ELR (cell line): ENCODE data around the gene F12.
"Not testable (repeated sequence)": the region's sequence is repeated elsewhere in the genome, so short reads cannot be mapped to it uniquely, and the experiment has no call there.

Experiments
- DNase-seq: peaks from one replicate; pipeline ENCODE4 v3.0.0-alpha.2; 2015; ENCODE audit warnings: low read depth

Gene F12

GRCh38 chr5:177432143-177432838 lies 22.9 kb upstream of the F12 start:
- DNase-seq = no peak

GRCh38 chr5:177431317-177432142 lies 22.2 kb upstream of the F12 start:
- DNase-seq = no peak

GRCh38 chr5:177430972-177431316 lies 21.6 kb upstream of the F12 start:
- DNase-seq = no peak

- DNase-seq = no peak
Observed at GRCh38 chr5:177430140-177430951, 21.0 kb upstream of the F12 start.

- no peak for DNase-seq
Observed at GRCh38 chr5:177429248-177430040, 20.1 kb upstream of the F12 start.

- no peak for DNase-seq
Observed at GRCh38 chr5:177428574-177429217, 19.3 kb upstream of the F12 start.

- no peak for DNase-seq
Observed at GRCh38 chr5:177427919-177428573, 18.7 kb upstream of the F12 start.

- DNase-seq = peak; percentile 47
Observed at GRCh38 chr5:177427211-177427822, 18.0 kb upstream of the F12 start.

- peak; percentile 60 for DNase-seq
Observed at GRCh38 chr5:177426566-177427210, 17.3 kb upstream of the F12 start, which contains the start of gene GRK6. Gene GRK6 (plus strand): TSS chr5:177426676. CDS start chr5:177426846, 170 bp downstream.

GRCh38 chr5:177425801-177426565 lies 16.6 kb upstream of the F12 start:
- peak; percentile 100 for DNase-seq

GRCh38 chr5:177425196-177425800 lies 15.9 kb upstream of the F12 start:
- no peak for DNase-seq

GRCh38 chr5:177423671-177424070 lies 14.3 kb upstream of the F12 start:
- no peak for DNase-seq

GRCh38 chr5:177421062-177421798 lies 11.9 kb upstream of the F12 start:
- peak; percentile 30 for DNase-seq

- not testable (repeated sequence) for DNase-seq
Observed at GRCh38 chr5:177420472-177420871, 11.1 kb upstream of the F12 start.

- peak; percentile 54 for DNase-seq
Observed at GRCh38 chr5:177419046-177419445, 9.7 kb upstream of the F12 start.

GRCh38 chr5:177417081-177417480 lies 7.7 kb upstream of the F12 start:
- DNase-seq = not testable (repeated sequence)

GRCh38 chr5:177414481-177414880 lies 5.1 kb upstream of the F12 start:
- no peak for DNase-seq
